AG09319 (cell line): ENCODE measurements around the gene TRIM5.
"Not testable (repeated sequence)": the region's sequence is repeated elsewhere in the genome, so short reads cannot be mapped to it uniquely, and the experiment has no call there.

Source experiments
- DNase-seq: peaks from one replicate; pipeline ENCODE4 v3.0.0-alpha.2; 2010; ENCODE audit warnings: low read depth; ENCODE audit errors: extremely low read depth
- CTCF ChIP-seq: IDR thresholded peaks from 2 replicates; pipeline ENCODE4 v1.5.1; 2011; ENCODE audit warnings: low read depth, mild to moderate bottlenecking, inconsistent platforms, low read length, moderate library complexity

TRIM5 gene

GRCh38 chr11:5684646-5685362 is at the start of gene TRIM5:
Gene TRIM5 (minus strand): TSS chr11:5685074. CDS start chr11:5680177, 4,897 bp downstream.
- peak; percentile 90 for DNase-seq
- peak; percentile 75 for TF ChIP-seq CTCF

GRCh38 chr11:5727691-5728090 is 42.8 kb upstream of the TRIM5 start:
- TF ChIP-seq CTCF, result no peak

GRCh38 chr11:5726351-5726750 is 41.5 kb upstream of the TRIM5 start:
- TF ChIP-seq CTCF, result no peak
- no peak for DNase-seq

More at GRCh38 chr11:5727691-5728090, 42.8 kb upstream of the TRIM5 start:
- no peak for DNase-seq

- DNase-seq, result no peak
- no peak for TF ChIP-seq CTCF
These were observed 37.7 kb upstream of the TRIM5 start for GRCh38 chr11:5722622-5723021.

GRCh38 chr11:5719703-5720495 is 35.0 kb upstream of the TRIM5 start:
- no peak for TF ChIP-seq CTCF
- no peak for DNase-seq

GRCh38 chr11:5716518-5716917 is 31.6 kb upstream of the TRIM5 start:
- not testable (repeated sequence) for DNase-seq

- TF ChIP-seq CTCF, result no peak
- DNase-seq, result no peak
These were observed 28.8 kb upstream of the TRIM5 start for GRCh38 chr11:5713695-5714094.

GRCh38 chr11:5712507-5712906 is 27.6 kb upstream of the TRIM5 start:
- no peak for DNase-seq
- TF ChIP-seq CTCF, result peak; percentile 11
